ENCODE measurements around the gene PPM1A. TPM values are rescaled to one million over a fixed set of nuclear protein-coding genes. Genes with fewer than 3 reads are reported as not detected.
"Not testable (repeated sequence)": the region's sequence is repeated elsewhere in the genome, so short reads cannot be mapped to it uniquely, and the experiment has no call there.

PPM1A gene
- total and polyA plus RNA-seq, 9 of the 15 experiments (the other 6 are each of a cell fraction or from before 2014, with no cell fraction given) = 5.5 to 23.9 (median 15.2) TPM

DNA sequence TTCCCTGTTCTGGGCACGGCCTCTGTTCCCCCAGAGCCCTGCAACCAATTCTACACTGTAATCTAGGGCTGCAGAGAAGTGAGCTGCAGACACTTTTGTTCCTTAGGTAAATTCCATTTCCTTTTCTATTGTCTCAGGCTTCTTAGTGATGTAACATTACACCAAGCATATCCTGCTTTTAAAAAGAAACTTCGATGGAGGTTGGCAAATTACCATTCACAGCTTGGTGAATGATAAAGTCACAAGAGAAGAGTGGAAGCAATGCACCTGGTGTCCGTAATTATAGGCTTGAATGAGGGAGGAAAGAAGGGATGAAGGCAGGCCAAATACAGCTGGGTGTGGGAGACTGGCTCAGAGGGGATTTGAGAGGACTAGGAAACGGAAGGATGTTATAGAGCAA is 68.6 kb downstream of the PPM1A start:
- DNase-seq (ENCODE audit: extremely low read depth in 1 of 4, low spot score in 3 of 4) (no peak), ATAC-seq (no peak), FAIRE-seq (no peak)
- in situ Hi-C loops (cut with MboI) = no loop called here
- TF ChIP-seq, protein P1, sequence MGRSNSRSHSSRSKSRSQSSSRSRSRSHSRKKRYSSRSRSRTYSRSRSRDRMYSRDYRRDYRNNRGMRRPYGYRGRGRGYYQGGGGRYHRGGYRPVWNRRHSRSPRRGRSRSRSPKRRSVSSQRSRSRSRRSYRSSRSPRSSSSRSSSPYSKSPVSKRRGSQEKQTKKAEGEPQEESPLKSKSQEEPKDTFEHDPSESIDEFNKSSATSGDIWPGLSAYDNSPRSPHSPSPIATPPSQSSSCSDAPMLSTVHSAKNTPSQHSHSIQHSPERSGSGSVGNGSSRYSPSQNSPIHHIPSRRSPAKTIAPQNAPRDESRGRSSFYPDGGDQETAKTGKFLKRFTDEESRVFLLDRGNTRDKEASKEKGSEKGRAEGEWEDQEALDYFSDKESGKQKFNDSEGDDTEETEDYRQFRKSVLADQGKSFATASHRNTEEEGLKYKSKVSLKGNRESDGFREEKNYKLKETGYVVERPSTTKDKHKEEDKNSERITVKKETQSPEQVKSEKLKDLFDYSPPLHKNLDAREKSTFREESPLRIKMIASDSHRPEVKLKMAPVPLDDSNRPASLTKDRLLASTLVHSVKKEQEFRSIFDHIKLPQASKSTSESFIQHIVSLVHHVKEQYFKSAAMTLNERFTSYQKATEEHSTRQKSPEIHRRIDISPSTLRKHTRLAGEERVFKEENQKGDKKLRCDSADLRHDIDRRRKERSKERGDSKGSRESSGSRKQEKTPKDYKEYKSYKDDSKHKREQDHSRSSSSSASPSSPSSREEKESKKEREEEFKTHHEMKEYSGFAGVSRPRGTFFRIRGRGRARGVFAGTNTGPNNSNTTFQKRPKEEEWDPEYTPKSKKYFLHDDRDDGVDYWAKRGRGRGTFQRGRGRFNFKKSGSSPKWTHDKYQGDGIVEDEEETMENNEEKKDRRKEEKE (IDR thresholded peaks at IDR 0.05; ENCODE audit: borderline replicate concordance in 1 of 2, control insufficient read depth in 1 of 2, low read depth in 2 of 2, low read length in 1 of 2) = no peak
- H4K20me1 ChIP-seq (replicated peaks; ENCODE audit: control insufficient read depth, insufficient read depth, low read length) = no peaks in the 10 kb centered on the region
- H3K9ac ChIP-seq (ENCODE audit: insufficient read depth in 1 of 2, low read depth in 2 of 2, low read length in 2 of 2) = no peak overlapping the region
- 7% methylated on average over 2 of the region's 4 CpGs for WGBS (ENCODE audit: insufficient coverage, low coverage, missing lambda C conversion rate)
- H3K27ac ChIP-seq (ENCODE audit: extremely low read depth, low read depth, low read length) = no peak overlapping the region
- ChIA-PET CTCF (ENCODE audit: low intra/inter-chr PET ratio) (no interaction called here), POLR2A (no interaction called here)
- H3K36me3 ChIP-seq (ENCODE audit: control insufficient read depth, insufficient read depth, low read length) = no peaks in the 10 kb centered on the region
- H3K79me2 ChIP-seq (ENCODE audit: control insufficient read depth, insufficient read depth, low read length) = no peaks in the 10 kb centered on the region
- H3K27me3 ChIP-seq (ENCODE audit: control insufficient read depth in 2 of 2, insufficient read depth in 2 of 2, low read length in 2 of 2) = peaks cover 0 to 2% of the 10 kb centered on the region in 2 experiments; a peak in 2 of 5 replicates
- no peak overlapping the region for H2AFZ ChIP-seq (ENCODE audit: low read depth, low read length)
- intact Hi-C loops (cut with micrococcal nuclease) = no loop called here
- no peaks in the 10 kb centered on the region for H3K9me3 ChIP-seq (replicated peaks; ENCODE audit: control insufficient read depth, insufficient read depth, low read depth, low read length)
- H3K4me1 ChIP-seq (replicated peaks in 1 of 2; ENCODE audit: control insufficient read depth in 2 of 2, insufficient read depth in 2 of 2, low read length in 2 of 2) = peaks cover 4 to 8% of the 10 kb centered on the region in 2 experiments; a peak in 3 of 5 replicates
- no peak overlapping the region for H3K4me2 ChIP-seq (ENCODE audit: insufficient read depth, low read length)
- H3K4me3 ChIP-seq = no peak overlapping the region
- BruUV-seq (replicated peaks) = no TSS peak
- H3K9me1 ChIP-seq (ENCODE audit: control insufficient read depth, insufficient read depth, low read length) = no peaks in the 10 kb centered on the region

DNA sequence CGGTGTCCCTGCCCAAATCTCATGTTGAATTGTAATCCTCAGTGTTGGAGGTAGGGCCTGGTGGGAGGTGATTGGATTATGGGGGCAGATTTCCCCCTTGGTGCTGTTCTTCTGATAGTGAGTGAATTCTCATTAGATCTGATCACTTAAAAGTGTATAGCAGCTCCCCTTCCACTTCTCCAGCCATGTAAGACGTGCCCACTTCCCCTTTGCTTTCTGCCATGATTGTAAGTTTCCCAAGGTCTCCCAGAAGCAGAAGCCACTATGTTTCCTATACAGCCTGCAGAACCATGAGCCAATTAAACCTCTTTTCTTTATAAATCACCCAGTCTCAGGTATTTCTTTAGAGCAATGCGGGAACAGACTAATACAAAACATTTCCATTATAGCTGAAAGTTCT is 71.8 kb downstream of the PPM1A start:
- H3K9me3 ChIP-seq (replicated peaks; ENCODE audit: control insufficient read depth, insufficient read depth, low read depth, low read length); FAIRE-seq; H3K4me1 ChIP-seq (replicated peaks in 1 of 2; ENCODE audit: control insufficient read depth in 2 of 2, insufficient read depth in 2 of 2, low read length in 2 of 2); H3K4me2 ChIP-seq (ENCODE audit: insufficient read depth, low read length); CTCF ChIA-PET (ENCODE audit: low intra/inter-chr PET ratio); intact Hi-C loops (cut with micrococcal nuclease); DNase-seq (ENCODE audit: extremely low read depth in 1 of 4, low spot score in 3 of 4); H3K27me3 ChIP-seq (ENCODE audit: control insufficient read depth in 2 of 2, insufficient read depth in 2 of 2, low read length in 2 of 2); H4K20me1 ChIP-seq (replicated peaks; ENCODE audit: control insufficient read depth, insufficient read depth, low read length); H3K9me1 ChIP-seq (ENCODE audit: control insufficient read depth, insufficient read depth, low read length); BruUV-seq (replicated peaks); H3K36me3 ChIP-seq (ENCODE audit: control insufficient read depth, insufficient read depth, low read length); H3K9ac ChIP-seq (ENCODE audit: insufficient read depth in 1 of 2, low read depth in 2 of 2, low read length in 2 of 2); H3K27ac ChIP-seq (ENCODE audit: extremely low read depth, low read depth, low read length); H2AFZ ChIP-seq (ENCODE audit: low read depth, low read length); H3K4me3 ChIP-seq; H3K79me2 ChIP-seq (ENCODE audit: control insufficient read depth, insufficient read depth, low read length); in situ Hi-C loops (cut with MboI); ATAC-seq: not testable (repeated sequence)
- WGBS (ENCODE audit: insufficient coverage, low coverage, missing lambda C conversion rate) = 4% methylated on average over 3 of the region's 3 CpGs
- TF ChIP-seq ZNF431 (CRISPR knock-in tag; IDR thresholded peaks at IDR 0.05) = peak; percentile 63
- POLR2A ChIA-PET = interaction anchor here (0.6 kb wide), 1 partner anchor 72 kb away, joined by 3 read pairs; the partner anchor contains the start of gene PPM1A

Data from K562 (cell line).